H7 (cell line): ENCODE data around the gene SLC9A5. TPM values are rescaled to one million over a fixed set of nuclear protein-coding genes. Genes with fewer than 3 reads are reported as not detected.

Experiments
- DNase-seq: peaks from one replicate; pipeline ENCODE4 v3.0.0; 2012
- H3K27me3 ChIP-seq: 2 replicates; pipeline ENCODE4 v1.6.0; 2011; ENCODE audit warnings: mild to moderate bottlenecking, low read length; ENCODE audit not compliant: control insufficient read depth, insufficient read depth
- H3K36me3 ChIP-seq: replicated peaks from 2 replicates; pipeline ENCODE4 v1.5.1; 2011; ENCODE audit warnings: low read length; ENCODE audit not compliant: control insufficient read depth, insufficient read depth
- H3K4me3 ChIP-seq: 2 replicates; pipeline ENCODE4 v1.5.1; 2011; ENCODE audit warnings: low read depth, mild to moderate bottlenecking, control low read depth, low read length, moderate library complexity; ENCODE audit not compliant: insufficient read depth
- total RNA-seq: library from RNA; depleted of rRNA; stranded (reverse); fragments of >200 nt; shearing (Covaris generic); gene quantifications from 2 replicates; pipeline ENCODE4 v1.2.3, GENCODE V29; 2014

Gene SLC9A5
- total RNA-seq, 1 experiment from 2014 or later: 1.6 TPM

DNA sequence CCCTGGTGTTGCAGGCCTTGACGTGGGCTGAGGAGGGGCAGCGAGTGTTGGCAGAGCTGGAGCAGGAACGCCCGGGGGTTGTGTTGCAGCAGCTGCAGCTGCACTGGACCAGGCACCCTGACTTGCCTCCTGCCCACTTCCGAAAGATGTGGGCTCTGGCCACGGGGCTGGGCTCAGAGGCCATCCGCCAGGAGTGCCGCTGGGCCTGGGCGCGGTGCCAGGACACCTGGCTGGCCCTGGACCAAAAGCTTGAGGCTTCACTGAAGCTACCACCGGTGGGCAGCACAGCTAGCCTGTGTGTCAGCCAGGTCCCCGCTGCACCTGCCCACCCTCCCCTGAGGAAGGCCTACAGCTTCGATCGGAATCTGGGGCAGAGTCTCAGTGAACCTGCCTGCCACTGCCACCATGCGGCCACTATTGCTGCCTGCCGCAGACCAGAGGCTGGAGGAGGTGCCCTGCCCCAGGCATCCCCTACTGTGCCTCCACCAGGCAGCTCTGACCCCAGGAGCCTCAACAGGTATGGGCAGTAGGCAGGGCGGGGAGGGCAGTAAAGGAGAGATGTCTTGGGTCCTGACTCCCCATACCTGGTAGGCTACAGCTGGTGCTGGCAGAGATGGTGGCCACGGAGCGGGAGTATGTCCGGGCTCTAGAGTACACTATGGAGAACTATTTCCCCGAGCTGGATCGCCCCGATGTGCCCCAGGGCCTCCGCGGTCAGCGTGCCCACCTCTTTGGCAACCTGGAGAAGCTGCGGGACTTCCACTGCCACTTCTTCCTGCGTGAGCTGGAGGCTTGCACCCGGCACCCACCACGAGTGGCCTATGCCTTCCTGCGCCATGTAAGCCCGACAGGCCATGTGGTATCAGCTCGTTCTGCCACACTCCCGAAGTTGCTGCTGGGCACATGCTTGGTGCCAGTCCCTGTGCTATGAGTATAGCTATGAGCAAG is 36.2 kb downstream of the SLC9A5 start:
- no peak overlapping the region for H3K4me3 ChIP-seq
- DNase-seq: peak; percentile 95
- H3K27me3 ChIP-seq: no peaks in the 10 kb centered on the region
- peaks cover 3% of the 10 kb centered on the region; the same call in 1 of the 2 replicates for H3K36me3 ChIP-seq

- Histone ChIP-seq H3K27me3 (no peaks in the 10 kb centered on the region), H3K4me3 (no peak overlapping the region), H3K36me3 (peaks cover 3% of the 10 kb centered on the region; the same call in 1 of the 2 replicates)
- DNase-seq: peak; percentile 29
These were observed 37.9 kb downstream of the SLC9A5 start for GRCh38 chr16:67286441-67287235.

DNA sequence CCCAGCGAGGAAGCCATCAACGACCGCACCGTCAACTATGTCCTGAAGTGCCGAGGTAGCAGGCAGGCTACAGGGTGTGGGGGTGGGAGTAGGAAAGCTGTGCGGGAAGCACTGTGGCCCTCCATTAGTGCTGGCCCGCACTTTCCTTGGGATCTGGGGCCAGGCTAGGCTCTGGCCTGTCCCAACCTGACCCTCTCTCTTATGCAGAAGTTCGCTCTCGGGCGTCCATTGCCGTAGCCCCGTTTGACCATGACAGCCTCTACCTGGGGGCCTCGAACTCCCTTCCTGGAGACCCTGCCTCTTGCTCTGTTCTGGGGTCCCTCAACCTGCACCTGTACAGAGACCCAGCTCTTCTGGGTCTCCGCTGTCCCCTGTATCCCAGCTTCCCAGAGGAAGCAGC is 39.2 kb downstream of the SLC9A5 start:
- Histone ChIP-seq H3K4me3 (no peak overlapping the region), H3K36me3 (peaks cover 3% of the 10 kb centered on the region; the same call in 1 of the 2 replicates), H3K27me3 (no peaks in the 10 kb centered on the region; the same call in 1 of the 2 replicates)
- DNase-seq: peak; percentile 20

- Histone ChIP-seq H3K36me3 (peaks cover 3% of the 10 kb centered on the region; the same call in 1 of the 2 replicates), H3K4me3 (no peak overlapping the region), H3K27me3 (no peaks in the 10 kb centered on the region; the same call in 1 of the 2 replicates)
- DNase-seq: peak; percentile 16
These were observed 42.7 kb downstream of the SLC9A5 start for GRCh38 chr16:67291461-67291860.

- Histone ChIP-seq H3K4me3 (no peak overlapping the region), H3K36me3 (no peaks in the 10 kb centered on the region)
- no peak for DNase-seq
These were observed 45.5 kb downstream of the SLC9A5 start for GRCh38 chr16:67294171-67294757.

DNA sequence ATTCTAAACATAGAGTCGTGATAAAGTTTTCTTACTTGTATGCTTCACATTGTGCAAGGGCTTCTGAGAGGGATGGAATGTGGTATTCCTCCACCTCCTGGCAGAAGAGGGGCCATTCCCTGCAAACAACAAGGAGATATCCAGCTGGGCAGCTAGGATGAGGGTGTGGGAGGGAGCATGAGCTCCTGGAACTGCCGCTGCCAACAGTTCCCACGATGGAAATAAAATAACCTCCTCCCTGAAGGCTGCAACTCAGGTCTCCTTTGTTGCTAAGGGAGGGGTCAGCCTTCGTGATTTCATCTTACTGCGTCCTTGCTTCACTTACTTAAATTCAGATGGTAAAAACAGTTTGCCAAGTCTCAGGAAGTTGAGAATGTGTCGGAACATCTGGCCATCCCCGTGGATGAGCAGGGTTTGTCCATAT is 46.2 kb downstream of the SLC9A5 start:
- Histone ChIP-seq H3K36me3 (no peaks in the 10 kb centered on the region), H3K27me3 (no peaks in the 10 kb centered on the region; the same call in 1 of the 2 replicates), H3K4me3 (no peak overlapping the region)
- DNase-seq: peak; percentile 70

More at GRCh38 chr16:67294171-67294757, 45.5 kb downstream of the SLC9A5 start:
- no peaks in the 10 kb centered on the region; the same call in 1 of the 2 replicates for H3K27me3 ChIP-seq

GRCh38 chr16:67296420-67296819 is 47.6 kb downstream of the SLC9A5 start:
- H3K4me3 ChIP-seq: no peak overlapping the region
- no peaks in the 10 kb centered on the region for H3K36me3 ChIP-seq
- no peaks in the 10 kb centered on the region; the same call in 1 of the 2 replicates for H3K27me3 ChIP-seq
- DNase-seq: no peak

DNA sequence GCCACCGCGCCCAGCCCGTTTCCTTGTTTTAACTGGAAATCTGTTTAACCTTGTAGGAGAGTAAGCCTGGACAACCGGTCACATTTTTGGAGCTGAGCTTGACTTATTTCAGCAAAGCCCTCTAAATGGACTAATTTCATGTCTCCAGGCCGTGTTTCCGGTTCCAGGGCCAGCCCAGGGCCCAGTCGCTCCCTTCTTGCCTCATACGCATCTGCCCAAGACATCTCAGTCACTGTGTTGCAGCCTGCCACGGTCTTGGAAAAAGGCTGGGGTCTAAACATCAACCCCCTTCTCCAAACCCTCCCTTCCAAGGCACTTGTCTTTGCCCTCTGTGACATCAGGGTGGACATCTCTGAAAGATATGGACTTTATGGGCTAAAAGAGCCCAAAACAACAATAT is 49.5 kb downstream of the SLC9A5 start:
- no peak for DNase-seq
- Histone ChIP-seq H3K27me3 (no peaks in the 10 kb centered on the region), H3K4me3 (no peak overlapping the region), H3K36me3 (no peaks in the 10 kb centered on the region)

- peak; percentile 30 for DNase-seq
- Histone ChIP-seq H3K36me3 (no peaks in the 10 kb centered on the region), H3K27me3 (no peaks in the 10 kb centered on the region), H3K4me3 (no peak overlapping the region)
These were observed 50.5 kb downstream of the SLC9A5 start for GRCh38 chr16:67299269-67299668.

- H3K27me3 ChIP-seq: no peaks in the 10 kb centered on the region
- H3K4me3 ChIP-seq: no peak overlapping the region
- H3K36me3 ChIP-seq: no peaks in the 10 kb centered on the region
- peak; percentile 42 for DNase-seq
These were observed 52.5 kb downstream of the SLC9A5 start for GRCh38 chr16:67301080-67301782.

DNA sequence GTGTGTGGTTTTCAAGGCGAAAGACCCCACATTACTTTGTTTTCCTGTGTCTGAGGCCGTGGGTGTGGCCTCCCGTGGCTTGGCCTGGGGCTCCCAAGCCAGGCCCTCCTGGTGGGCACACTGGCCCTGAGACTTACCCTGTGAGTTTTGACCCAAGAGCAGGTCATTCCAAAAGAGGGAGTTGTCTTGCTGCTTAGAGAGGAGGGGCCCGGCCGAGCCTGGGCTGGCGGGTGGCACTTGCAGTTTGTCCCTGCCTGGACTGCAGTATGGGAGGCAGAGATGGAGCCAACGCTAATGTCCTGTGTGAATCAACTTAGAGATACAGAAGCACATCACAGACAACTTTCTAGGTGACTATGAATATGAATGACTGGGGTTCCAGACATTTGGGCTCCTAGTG is 53.3 kb downstream of the SLC9A5 start:
- peak; percentile 47 for DNase-seq
- Histone ChIP-seq H3K36me3 (no peaks in the 10 kb centered on the region), H3K27me3 (no peaks in the 10 kb centered on the region), H3K4me3 (no peak overlapping the region)

- Histone ChIP-seq H3K4me3 (no peak overlapping the region), H3K27me3 (no peaks in the 10 kb centered on the region), H3K36me3 (no peaks in the 10 kb centered on the region)
- DNase-seq: peak; percentile 55
These were observed 54.2 kb downstream of the SLC9A5 start for GRCh38 chr16:67302970-67303369.

DNA sequence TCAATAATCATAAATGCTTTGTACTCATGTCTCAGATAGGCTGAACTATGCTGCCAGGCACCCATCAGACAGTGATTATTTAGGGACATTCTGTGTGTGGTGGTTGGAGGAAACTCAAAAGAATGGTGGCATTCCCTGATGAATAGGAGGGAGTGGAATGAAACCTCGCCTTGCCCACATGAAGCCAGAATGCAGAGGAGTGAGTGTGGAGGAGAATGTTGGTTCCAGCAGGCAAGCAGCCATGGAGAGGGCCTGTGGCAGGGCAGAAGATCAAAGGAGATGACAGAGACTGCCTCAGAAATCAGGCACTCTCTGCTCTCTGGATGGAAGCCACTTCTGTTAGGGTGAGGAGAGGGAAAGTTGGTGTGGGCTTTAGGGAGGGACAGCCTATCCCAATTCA is 55.2 kb downstream of the SLC9A5 start:
- DNase-seq: no peak
- Histone ChIP-seq H3K27me3 (no peaks in the 10 kb centered on the region), H3K36me3 (no peaks in the 10 kb centered on the region), H3K4me3 (no peak overlapping the region)
